H1 (cell line): ENCODE measurements around the gene CC2D2A. TPM values are rescaled to one million over a fixed set of nuclear protein-coding genes. Genes with fewer than 3 reads are reported as not detected.

Source experiments
- BCL11A ChIP-seq, 2 experiments: IDR thresholded peaks; one replicate each; pipeline ENCODE4 v1.6.1; 2011; ENCODE audit warnings: low read depth in 2 of 2, low read length in 2 of 2, mild to moderate bottlenecking in 2 of 2
- CTCF ChIP-seq, 3 experiments: IDR thresholded peaks; 1 replicate in 2 of 3; 2 replicates in 1 of 3; pipeline versions ENCODE4 v1.5.1 to v1.6.1; 2011; ENCODE audit warnings: low read length in 3 of 3, mild to moderate bottlenecking in 3 of 3, inconsistent platforms in 2 of 3, low read depth in 1 of 3, moderate library complexity in 1 of 3; ENCODE audit not compliant: insufficient read depth in 1 of 3; ENCODE audit errors: control extremely low read depth in 1 of 3
- polyA plus RNA-seq, 7 experiments: library from polyadenylated mRNA; depleted of rRNA in 3 of 7; stranded (reverse) in 5 of 7; unstranded in 2 of 7; fragments of >200 nt in 5 of 7; fragments of 200-250 nt in 2 of 7; gene quantifications; 1 replicate in 5 of 7; 2 replicates in 1 of 7; 4 replicates in 1 of 7; pipeline versions ENCODE4 v1.2.1 to v1.2.3, GENCODE V29; 2011 to 2013; ENCODE audit warnings: missing spikeins in 2 of 7, mixed read lengths in 2 of 7
- total RNA-seq: library from RNA; stranded (reverse); fragmentation: NEBNext Ultra II Directional; extraction: Animal tissue kit (Norgen Biotek cat#: 25700); gene quantifications from 2 replicates; pipeline ENCODE4 v1.2.1, GENCODE V29; 2021

The CC2D2A gene
- total and polyA plus RNA-seq, 2 of the 8 experiments (the other 6 are each of a cell fraction or from before 2014, with no cell fraction given), result 11.0 to 12.2 TPM

GRCh38 chr4:15531792-15532191 is 62.1 kb downstream of the CC2D2A start (continued):
- TF ChIP-seq CTCF (IDR thresholded peaks at IDR 0.05; ENCODE audit: control extremely low read depth in 1 of 3, insufficient read depth in 1 of 3, low read depth in 1 of 3, low read length in 3 of 3) (no peak), BCL11A (IDR thresholded peaks at IDR 0.05; ENCODE audit: low read depth in 2 of 2, low read length in 2 of 2) (no peak)
- TF ChIP-seq, all 59 proteins: peak for 0
